HG02610 (cell line): ENCODE data around the gene ZNF792.
"Not testable (repeated sequence)": the region's sequence is repeated elsewhere in the genome, so short reads cannot be mapped to it uniquely, and the experiment has no call there.

ENCODE experiments used
- ATAC-seq: cut with Tn5 transposase; IDR thresholded peaks from one replicate; pipeline ENCODE4 v1.9.1; 2021; ENCODE audit warnings: mild to moderate bottlenecking, moderate library complexity; ENCODE audit not compliant: unreplicated experiment

ZNF792 gene

GRCh38 chr19:34926685-34927375, 37.2 kb downstream of the ZNF792 start, which contains the start of gene ZNF30:
ZNF30 (plus strand) TSS chr19:34926903; CDS start chr19:34929948, 3,045 bp downstream.
- peak; percentile 89 for ATAC-seq

GRCh38 chr19:34926361-34926684, 37.7 kb downstream of the ZNF792 start:
- no peak for ATAC-seq

- ATAC-seq = no peak
Measured at GRCh38 chr19:34925278-34925855, 38.7 kb downstream of the ZNF792 start.

GRCh38 chr19:34920090-34920786, 43.8 kb downstream of the ZNF792 start:
- ATAC-seq = not testable (repeated sequence)

DNA sequence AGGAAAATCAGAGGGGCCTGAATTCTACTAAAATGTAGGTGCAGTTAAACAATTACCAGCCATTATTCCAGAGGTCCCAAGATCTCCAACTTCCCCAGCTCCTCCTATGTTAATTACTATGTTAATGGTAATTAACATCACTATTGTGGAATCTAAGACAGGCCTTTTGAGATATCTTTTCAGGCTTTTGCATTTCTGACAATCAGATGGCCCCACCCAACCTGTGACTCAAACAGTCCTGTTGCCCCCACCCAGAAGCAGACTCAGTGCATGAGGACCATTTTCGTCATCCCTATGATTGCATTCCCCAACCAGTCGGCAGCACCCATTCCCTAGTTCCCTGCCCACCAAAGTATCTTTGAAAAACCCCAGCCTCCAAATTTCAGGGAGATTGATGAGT, 45.8 kb downstream of the ZNF792 start:
- no peak for ATAC-seq

DNA sequence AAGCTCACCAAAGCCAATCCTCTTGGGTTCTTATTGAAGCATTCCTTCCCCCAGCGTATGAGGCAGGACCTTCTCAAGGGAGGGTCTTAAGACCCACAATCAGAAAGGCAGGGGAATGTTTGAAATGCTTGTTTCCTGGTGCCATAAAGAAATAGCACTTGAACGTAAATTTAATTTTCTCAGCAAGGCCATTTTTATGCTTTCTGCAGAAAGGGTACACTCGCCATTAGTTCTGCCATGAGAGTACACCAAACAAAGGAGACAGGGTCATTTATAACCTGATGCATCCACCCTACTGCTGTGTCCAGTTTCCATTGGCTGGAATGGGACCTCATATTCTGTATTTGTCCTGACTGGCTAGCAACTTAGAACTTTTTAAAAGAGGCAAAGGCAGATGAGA, 46.9 kb downstream of the ZNF792 start:
- not testable (repeated sequence) for ATAC-seq

- ATAC-seq = no peak
Measured at GRCh38 chr19:34910770-34911169, 53.3 kb downstream of the ZNF792 start.
